AG04450 (cell line): ENCODE data around the gene ZNF513. TPM values are rescaled to one million over a fixed set of nuclear protein-coding genes. Genes with fewer than 3 reads are reported as not detected.

Source experiments
- CTCF ChIA-PET: fragments of 300-600, 350-600 bp; formaldehyde crosslinking; extraction: SDS; loops from one replicate; lab custom pipeline; 2022; ENCODE audit warnings: antibody characterized with exemption, inconsistent platforms; lab: Charles Lee
- POLR2A ChIA-PET: fragments of 350-600 bp; formaldehyde crosslinking; extraction: SDS; loops from one replicate; lab custom pipeline; 2021; ENCODE audit warnings: antibody characterized with exemption, inconsistent platforms; lab: Yijun Ruan, JAX
- DNase-seq: peaks from one replicate; pipeline ENCODE4 v3.0.0-alpha.2; 2011; ENCODE audit warnings: low read depth, low spot score
- H3K27ac ChIP-seq: one replicate; pipeline ENCODE4 v1.5.1; 2012; ENCODE audit warnings: low read depth, low read length, control low read depth
- H3K27me3 ChIP-seq: one replicate; pipeline ENCODE4 v1.6.0; 2012; ENCODE audit warnings: low read length; ENCODE audit not compliant: control insufficient read depth, insufficient read depth
- H3K4me3 ChIP-seq: 2 replicates; pipeline ENCODE4 v1.5.1; 2011; ENCODE audit warnings: mild to moderate bottlenecking, low read depth, low read length, control low read depth
- H3K9me3 ChIP-seq: 2 replicates; pipeline ENCODE4 v1.5.1; 2012; ENCODE audit warnings: low read length; ENCODE audit not compliant: control insufficient read depth, insufficient read depth
- CTCF ChIP-seq: IDR thresholded peaks from 2 replicates; pipeline ENCODE4 v1.5.1; 2011; ENCODE audit warnings: low read depth, low read length, control low read depth, inconsistent platforms
- polyA plus RNA-seq: library from polyadenylated mRNA; depleted of rRNA; stranded (reverse); fragments of >200 nt; gene quantifications from 2 replicates; pipeline ENCODE4 v1.2.3, GENCODE V29; 2011; rRNA removed

ZNF513 gene
- polyA plus RNA-seq, 1 experiment, result 7.4 TPM

GRCh38 chr2:27336173-27336572 is 44.4 kb downstream of the ZNF513 start:
- CTCF ChIA-PET, result no interaction called here
- POLR2A ChIA-PET, result interaction anchor here (1.6 kb wide), 1 partner anchor 14 kb away, joined by 3 read pairs; no protein-coding TSS in a partner anchor
- no peak for TF ChIP-seq CTCF
- no peak for DNase-seq
- Histone ChIP-seq H3K9me3 (no peaks in the 10 kb centered on the region), H3K27ac (no peak overlapping the region), H3K4me3 (no peak overlapping the region), H3K27me3 (no peaks in the 10 kb centered on the region)

DNA sequence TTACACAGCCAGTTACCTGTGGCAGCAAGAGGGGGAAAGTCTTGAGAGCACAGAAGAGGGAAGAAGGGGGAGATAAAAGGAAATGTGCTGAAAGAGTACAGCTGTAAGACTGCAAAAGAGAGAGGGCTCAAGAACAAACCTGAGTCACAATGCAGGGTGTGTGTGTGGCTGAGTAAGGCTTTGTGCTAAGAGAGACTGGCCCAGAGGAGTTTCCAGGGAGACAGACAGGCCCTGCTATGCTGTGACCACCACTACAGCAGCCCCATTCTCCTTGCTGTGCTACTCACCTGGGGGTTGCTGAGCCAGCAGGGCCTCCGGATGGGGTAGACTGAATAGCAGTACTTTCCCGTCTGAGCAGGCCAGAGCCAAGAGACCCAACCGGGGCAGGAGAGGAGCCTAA is 45.2 kb downstream of the ZNF513 start:
- H3K27me3 ChIP-seq, result no peaks in the 10 kb centered on the region
- CTCF ChIA-PET, result no interaction called here
- POLR2A ChIA-PET, result no interaction called here
- no peak for TF ChIP-seq CTCF
- H3K4me3 ChIP-seq, result no peak overlapping the region
- no peak overlapping the region for H3K27ac ChIP-seq
- no peaks in the 10 kb centered on the region for H3K9me3 ChIP-seq
- DNase-seq, result no peak

Other genes starting within 250 kb of the ZNF513 start
- 44.9 and 57.3 TPM in 2 replicates for gene PREB, start 246.1 kb downstream of the ZNF513 start, polyA plus RNA-seq
- not detected in 2 replicates for gene PRR30, start 241.3 kb downstream of the ZNF513 start, polyA plus RNA-seq
- not detected in 2 replicates for gene TCF23, start 231.7 kb downstream of the ZNF513 start, polyA plus RNA-seq
- 219 and 233 TPM in 2 replicates for gene ATRAID, start 168.7 kb downstream of the ZNF513 start, polyA plus RNA-seq
- 22.0 and 23.2 TPM in 2 replicates for gene SLC5A6, start 168.5 kb downstream of the ZNF513 start, polyA plus RNA-seq
- 17.8 and 23.4 TPM in 2 replicates for gene CAD, start 163.4 kb downstream of the ZNF513 start, polyA plus RNA-seq
- 0.04 and 0.07 TPM in 2 replicates for gene SLC30A3, start 117.7 kb downstream of the ZNF513 start, polyA plus RNA-seq
- gene DNAJC5G, start 105.3 kb downstream of the ZNF513 start, polyA plus RNA-seq, result not detected in 2 replicates
- gene TRIM54, start 98.3 kb downstream of the ZNF513 start, polyA plus RNA-seq, result 0.05 TPM in 1 of 2 replicates, not detected in the other
- gene UCN, start 72.3 kb downstream of the ZNF513 start, polyA plus RNA-seq, result 0.40 TPM in 1 of 2 replicates, not detected in the other
- 183 and 191 TPM in 2 replicates for gene MPV17, start 57.6 kb downstream of the ZNF513 start, polyA plus RNA-seq
- 39.0 TPM in 2 replicates for gene GTF3C2, start 24.0 kb downstream of the ZNF513 start, polyA plus RNA-seq
- gene EIF2B4, start 10.4 kb downstream of the ZNF513 start, polyA plus RNA-seq, result 43.0 and 52.2 TPM in 2 replicates
- gene SNX17, start 10.1 kb downstream of the ZNF513 start, polyA plus RNA-seq, result 123 and 137 TPM in 2 replicates
- gene PPM1G, start 28.9 kb upstream of the ZNF513 start, polyA plus RNA-seq, result 48.6 and 49.5 TPM in 2 replicates
- gene NRBP1, start 47.9 kb upstream of the ZNF513 start, polyA plus RNA-seq, result 181 and 182 TPM in 2 replicates
- gene KRTCAP3, start 61.6 kb upstream of the ZNF513 start, polyA plus RNA-seq, result 0.32 and 0.60 TPM in 2 replicates
- 20.4 and 24.8 TPM in 2 replicates for gene IFT172, start 109.0 kb upstream of the ZNF513 start, polyA plus RNA-seq
- 12.3 and 12.4 TPM in 2 replicates for gene FNDC4, start 114.5 kb upstream of the ZNF513 start, polyA plus RNA-seq
- 0.14 and 0.36 TPM in 2 replicates for gene GCKR, start 116.1 kb upstream of the ZNF513 start, polyA plus RNA-seq
- gene ZNF512, start 202.3 kb upstream of the ZNF513 start, polyA plus RNA-seq, result 51.4 and 63.7 TPM in 2 replicates
- gene CCDC121, start 248.3 kb upstream of the ZNF513 start, polyA plus RNA-seq, result 1.7 and 1.8 TPM in 2 replicates
- gene GPN1, start 248.3 kb upstream of the ZNF513 start, polyA plus RNA-seq, result 63.9 and 73.6 TPM in 2 replicates